WTC11 (cell line): ENCODE results near the gene BET1.

Experiments used
- GTF2I ChIP-seq: fragments of 250-450 bp; sonication (Bioruptor Pico); conservative IDR thresholded peaks from 2 replicates; pipeline ENCODE4 v1.4.0; 2021; ENCODE audit warnings: mild to moderate bottlenecking
- ZNF219 ChIP-seq: sonication (generic); formaldehyde crosslinking; IDR thresholded peaks from 2 replicates; pipeline ENCODE4 v1.8.0; 2023; ENCODE audit warnings: missing genetic modification reagents, mild to moderate bottlenecking, borderline replicate concordance
- TF ChIP-seq, protein P1 (sequence below): fragments of 200-600 bp; IDR thresholded peaks from 2 replicates; pipeline ENCODE4 v1.8.0; 2022; ENCODE audit warnings: antibody characterized with exemption
- TF ChIP-seq, protein P2 (sequence below): sonication (generic); formaldehyde crosslinking; IDR thresholded peaks from 2 replicates; pipeline ENCODE4 v1.8.0; 2022; ENCODE audit warnings: mild to moderate bottlenecking, missing genetic modification reagents
- TF ChIP-seq, protein P3 (sequence below): sonication (generic); formaldehyde crosslinking; IDR thresholded peaks from 2 replicates; pipeline ENCODE4 v1.8.0; 2022; ENCODE audit warnings: missing genetic modification reagents

DNA sequence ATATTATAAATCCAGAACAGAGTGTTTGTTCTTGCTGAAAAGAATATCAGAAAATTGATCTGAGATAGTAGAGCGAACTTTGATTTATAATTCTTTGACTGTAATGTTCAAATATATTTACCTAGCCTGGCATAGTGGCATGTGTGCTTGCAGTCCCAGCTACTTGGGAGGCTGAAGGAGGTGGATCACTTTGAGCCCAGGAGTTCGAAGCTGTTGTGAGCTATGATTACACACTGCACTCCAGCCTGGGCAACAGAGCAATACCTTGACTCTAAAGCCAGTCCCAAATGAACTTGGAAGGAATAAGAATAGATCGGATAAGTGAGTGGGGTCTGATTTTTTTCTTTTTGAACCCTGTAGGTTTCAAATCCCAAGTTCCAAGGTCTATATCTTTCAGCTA lies 59.1 kb downstream of the BET1 start:
- TF ChIP-seq, protein P1, sequence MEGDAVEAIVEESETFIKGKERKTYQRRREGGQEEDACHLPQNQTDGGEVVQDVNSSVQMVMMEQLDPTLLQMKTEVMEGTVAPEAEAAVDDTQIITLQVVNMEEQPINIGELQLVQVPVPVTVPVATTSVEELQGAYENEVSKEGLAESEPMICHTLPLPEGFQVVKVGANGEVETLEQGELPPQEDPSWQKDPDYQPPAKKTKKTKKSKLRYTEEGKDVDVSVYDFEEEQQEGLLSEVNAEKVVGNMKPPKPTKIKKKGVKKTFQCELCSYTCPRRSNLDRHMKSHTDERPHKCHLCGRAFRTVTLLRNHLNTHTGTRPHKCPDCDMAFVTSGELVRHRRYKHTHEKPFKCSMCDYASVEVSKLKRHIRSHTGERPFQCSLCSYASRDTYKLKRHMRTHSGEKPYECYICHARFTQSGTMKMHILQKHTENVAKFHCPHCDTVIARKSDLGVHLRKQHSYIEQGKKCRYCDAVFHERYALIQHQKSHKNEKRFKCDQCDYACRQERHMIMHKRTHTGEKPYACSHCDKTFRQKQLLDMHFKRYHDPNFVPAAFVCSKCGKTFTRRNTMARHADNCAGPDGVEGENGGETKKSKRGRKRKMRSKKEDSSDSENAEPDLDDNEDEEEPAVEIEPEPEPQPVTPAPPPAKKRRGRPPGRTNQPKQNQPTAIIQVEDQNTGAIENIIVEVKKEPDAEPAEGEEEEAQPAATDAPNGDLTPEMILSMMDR: no peak
- TF ChIP-seq, protein P2, sequence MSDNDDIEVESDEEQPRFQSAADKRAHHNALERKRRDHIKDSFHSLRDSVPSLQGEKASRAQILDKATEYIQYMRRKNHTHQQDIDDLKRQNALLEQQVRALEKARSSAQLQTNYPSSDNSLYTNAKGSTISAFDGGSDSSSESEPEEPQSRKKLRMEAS (CRISPR knock-in tag): no peak
- TF ChIP-seq GTF2I (CRISPR knock-in tag) (no peak), ZNF219 (CRISPR knock-in tag) (no peak)
- TF ChIP-seq, protein P3, sequence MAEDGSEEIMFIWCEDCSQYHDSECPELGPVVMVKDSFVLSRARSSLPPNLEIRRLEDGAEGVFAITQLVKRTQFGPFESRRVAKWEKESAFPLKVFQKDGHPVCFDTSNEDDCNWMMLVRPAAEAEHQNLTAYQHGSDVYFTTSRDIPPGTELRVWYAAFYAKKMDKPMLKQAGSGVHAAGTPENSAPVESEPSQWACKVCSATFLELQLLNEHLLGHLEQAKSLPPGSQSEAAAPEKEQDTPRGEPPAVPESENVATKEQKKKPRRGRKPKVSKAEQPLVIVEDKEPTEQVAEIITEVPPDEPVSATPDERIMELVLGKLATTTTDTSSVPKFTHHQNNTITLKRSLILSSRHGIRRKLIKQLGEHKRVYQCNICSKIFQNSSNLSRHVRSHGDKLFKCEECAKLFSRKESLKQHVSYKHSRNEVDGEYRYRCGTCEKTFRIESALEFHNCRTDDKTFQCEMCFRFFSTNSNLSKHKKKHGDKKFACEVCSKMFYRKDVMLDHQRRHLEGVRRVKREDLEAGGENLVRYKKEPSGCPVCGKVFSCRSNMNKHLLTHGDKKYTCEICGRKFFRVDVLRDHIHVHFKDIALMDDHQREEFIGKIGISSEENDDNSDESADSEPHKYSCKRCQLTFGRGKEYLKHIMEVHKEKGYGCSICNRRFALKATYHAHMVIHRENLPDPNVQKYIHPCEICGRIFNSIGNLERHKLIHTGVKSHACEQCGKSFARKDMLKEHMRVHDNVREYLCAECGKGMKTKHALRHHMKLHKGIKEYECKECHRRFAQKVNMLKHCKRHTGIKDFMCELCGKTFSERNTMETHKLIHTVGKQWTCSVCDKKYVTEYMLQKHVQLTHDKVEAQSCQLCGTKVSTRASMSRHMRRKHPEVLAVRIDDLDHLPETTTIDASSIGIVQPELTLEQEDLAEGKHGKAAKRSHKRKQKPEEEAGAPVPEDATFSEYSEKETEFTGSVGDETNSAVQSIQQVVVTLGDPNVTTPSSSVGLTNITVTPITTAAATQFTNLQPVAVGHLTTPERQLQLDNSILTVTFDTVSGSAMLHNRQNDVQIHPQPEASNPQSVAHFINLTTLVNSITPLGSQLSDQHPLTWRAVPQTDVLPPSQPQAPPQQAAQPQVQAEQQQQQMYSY (CRISPR knock-in tag): no peak
